Measurements from ENCODE around the gene NTM. TPM values are rescaled to one million over a fixed set of nuclear protein-coding genes. Genes with fewer than 3 reads are reported as not detected.

NTM gene
- total and polyA plus RNA-seq, 2 donors (not counting 1 experiment from before 2014, with no cell fraction given): 12.3 to 28.6 TPM

GRCh38 chr11:132245403-132246385, 875.3 kb downstream of the NTM start:
- no peaks in the 10 kb centered on the region for H4K20me1 ChIP-seq (ENCODE audit: control insufficient read depth, extremely low read depth, insufficient read depth, low read length)
- H3K27me3 ChIP-seq (ENCODE audit: control insufficient read depth, insufficient read depth, low read length): no peaks in the 10 kb centered on the region
- H3K36me3 ChIP-seq (ENCODE audit: control insufficient read depth, insufficient read depth, low read length): no peaks in the 10 kb centered on the region
- no peaks in the 10 kb centered on the region for H3K4me1 ChIP-seq (ENCODE audit: control insufficient read depth, extremely low read depth, insufficient read depth, low read length)
- no peaks in the 10 kb centered on the region for H3K9me3 ChIP-seq (ENCODE audit: control insufficient read depth, insufficient read depth, low read depth, low read length)
- no peak overlapping the region for H2AFZ ChIP-seq (ENCODE audit: low read length)
- H3K4me2 ChIP-seq (ENCODE audit: extremely low read depth, insufficient read depth, low read length): no peak overlapping the region
- no peaks in the 10 kb centered on the region for H3K79me2 ChIP-seq (ENCODE audit: control insufficient read depth, insufficient read depth, low read length)
- no peak overlapping the region for H3K9ac ChIP-seq (ENCODE audit: insufficient read depth, low read length)
- DNase-seq (ENCODE audit: low read depth in 2 of 2): no peak
- no peak overlapping the region for H3K4me3 ChIP-seq (replicated peaks in 1 of 4; ENCODE audit: control extremely low read depth in 1 of 4, insufficient read depth in 1 of 4, low read depth in 3 of 4, low read length in 4 of 4)
- TF ChIP-seq EZH2 (IDR thresholded peaks at IDR 0.05; ENCODE audit: low read length, missing control alignments): no peak
- H3K27ac ChIP-seq (ENCODE audit: insufficient read depth, low read length): no peak overlapping the region

DNA sequence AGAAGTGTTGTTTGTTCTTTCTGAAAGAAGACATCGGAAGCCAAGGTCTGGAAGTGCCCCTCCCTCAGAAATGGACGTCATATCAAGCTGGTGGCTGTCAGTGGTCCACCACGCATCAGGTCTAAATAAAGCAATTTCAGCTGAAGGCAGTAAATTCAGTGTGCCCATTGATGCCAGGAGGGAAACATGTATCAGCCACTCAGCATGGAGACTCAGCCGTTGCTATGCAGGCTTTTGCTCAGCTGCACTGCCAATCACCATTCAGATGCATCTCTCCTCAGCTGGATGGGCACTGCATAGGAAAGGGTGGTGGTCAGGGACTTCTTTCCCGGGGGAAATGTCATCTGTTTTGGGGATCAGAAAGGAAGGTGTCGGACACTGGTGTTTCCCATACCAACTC, 878.2 kb downstream of the NTM start:
- Histone ChIP-seq H3K9me3 (ENCODE audit: control insufficient read depth, insufficient read depth, low read depth, low read length) (no peaks in the 10 kb centered on the region), H3K27ac (ENCODE audit: insufficient read depth, low read length) (no peak overlapping the region), H3K4me2 (ENCODE audit: extremely low read depth, insufficient read depth, low read length) (no peak overlapping the region), H3K36me3 (ENCODE audit: control insufficient read depth, insufficient read depth, low read length) (no peaks in the 10 kb centered on the region), H3K9ac (ENCODE audit: insufficient read depth, low read length) (no peak overlapping the region), H4K20me1 (ENCODE audit: control insufficient read depth, extremely low read depth, insufficient read depth, low read length) (no peaks in the 10 kb centered on the region), H3K27me3 (ENCODE audit: control insufficient read depth, insufficient read depth, low read length) (no peaks in the 10 kb centered on the region), H3K4me3 (replicated peaks in 1 of 4; ENCODE audit: control extremely low read depth in 1 of 4, insufficient read depth in 1 of 4, low read depth in 3 of 4, low read length in 4 of 4) (no peak overlapping the region), H3K4me1 (ENCODE audit: control insufficient read depth, extremely low read depth, insufficient read depth, low read length) (no peaks in the 10 kb centered on the region), H3K79me2 (ENCODE audit: control insufficient read depth, insufficient read depth, low read length) (no peaks in the 10 kb centered on the region), H2AFZ (ENCODE audit: low read length) (no peak overlapping the region)
- no peak for TF ChIP-seq EZH2 (IDR thresholded peaks at IDR 0.05; ENCODE audit: low read length, missing control alignments)
- TF ChIP-seq, protein P1, sequence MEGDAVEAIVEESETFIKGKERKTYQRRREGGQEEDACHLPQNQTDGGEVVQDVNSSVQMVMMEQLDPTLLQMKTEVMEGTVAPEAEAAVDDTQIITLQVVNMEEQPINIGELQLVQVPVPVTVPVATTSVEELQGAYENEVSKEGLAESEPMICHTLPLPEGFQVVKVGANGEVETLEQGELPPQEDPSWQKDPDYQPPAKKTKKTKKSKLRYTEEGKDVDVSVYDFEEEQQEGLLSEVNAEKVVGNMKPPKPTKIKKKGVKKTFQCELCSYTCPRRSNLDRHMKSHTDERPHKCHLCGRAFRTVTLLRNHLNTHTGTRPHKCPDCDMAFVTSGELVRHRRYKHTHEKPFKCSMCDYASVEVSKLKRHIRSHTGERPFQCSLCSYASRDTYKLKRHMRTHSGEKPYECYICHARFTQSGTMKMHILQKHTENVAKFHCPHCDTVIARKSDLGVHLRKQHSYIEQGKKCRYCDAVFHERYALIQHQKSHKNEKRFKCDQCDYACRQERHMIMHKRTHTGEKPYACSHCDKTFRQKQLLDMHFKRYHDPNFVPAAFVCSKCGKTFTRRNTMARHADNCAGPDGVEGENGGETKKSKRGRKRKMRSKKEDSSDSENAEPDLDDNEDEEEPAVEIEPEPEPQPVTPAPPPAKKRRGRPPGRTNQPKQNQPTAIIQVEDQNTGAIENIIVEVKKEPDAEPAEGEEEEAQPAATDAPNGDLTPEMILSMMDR (conservative IDR thresholded peaks at IDR 0.05 in 1 of 2, IDR thresholded peaks at IDR 0.05 in 1 of 2; ENCODE audit: low read depth in 1 of 2, low read length in 2 of 2): no peak
- DNase-seq (ENCODE audit: low read depth in 2 of 2): no peak

DNA sequence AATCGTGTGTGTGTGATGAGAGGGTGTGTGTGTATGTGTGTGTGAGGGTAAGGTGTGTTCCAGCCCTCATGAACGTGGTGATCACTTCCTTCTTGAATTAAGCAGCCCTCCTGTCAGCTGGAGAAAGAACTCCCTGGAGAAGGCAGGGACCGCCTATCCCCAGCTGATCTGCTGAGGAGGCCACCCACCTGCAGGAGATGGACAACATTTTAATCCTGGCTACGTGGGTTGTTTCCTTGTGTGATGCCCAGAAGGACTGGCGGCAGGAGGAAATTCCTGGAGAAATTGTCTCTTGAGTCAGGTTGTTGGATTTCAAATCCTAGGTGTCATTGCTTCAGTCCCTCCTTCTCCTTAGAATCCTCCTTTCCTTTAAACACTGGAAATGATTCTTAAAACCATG, 878.8 kb downstream of the NTM start:
- H3K9me3 ChIP-seq (ENCODE audit: control insufficient read depth, insufficient read depth, low read depth, low read length): no peaks in the 10 kb centered on the region
- H4K20me1 ChIP-seq (ENCODE audit: control insufficient read depth, extremely low read depth, insufficient read depth, low read length): no peaks in the 10 kb centered on the region
- no peaks in the 10 kb centered on the region for H3K27me3 ChIP-seq (ENCODE audit: control insufficient read depth, insufficient read depth, low read length)
- no peaks in the 10 kb centered on the region for H3K4me1 ChIP-seq (ENCODE audit: control insufficient read depth, extremely low read depth, insufficient read depth, low read length)
- DNase-seq (ENCODE audit: low read depth in 2 of 2): peak in 1 of 2 donors; percentile 14
- TF ChIP-seq, protein P1 (conservative IDR thresholded peaks at IDR 0.05 in 1 of 2, IDR thresholded peaks at IDR 0.05 in 1 of 2; ENCODE audit: low read depth in 1 of 2, low read length in 2 of 2): no peak
- no peak for TF ChIP-seq EZH2 (IDR thresholded peaks at IDR 0.05; ENCODE audit: low read length, missing control alignments)
- no peak overlapping the region for H2AFZ ChIP-seq (ENCODE audit: low read length)
- no peak overlapping the region for H3K9ac ChIP-seq (ENCODE audit: insufficient read depth, low read length)
- no peak overlapping the region for H3K4me2 ChIP-seq (ENCODE audit: extremely low read depth, insufficient read depth, low read length)
- no peaks in the 10 kb centered on the region for H3K79me2 ChIP-seq (ENCODE audit: control insufficient read depth, insufficient read depth, low read length)
- no peak overlapping the region for H3K4me3 ChIP-seq (replicated peaks in 1 of 4; ENCODE audit: control extremely low read depth in 1 of 4, insufficient read depth in 1 of 4, low read depth in 3 of 4, low read length in 4 of 4)
- no peak overlapping the region for H3K27ac ChIP-seq (ENCODE audit: insufficient read depth, low read length)
- no peaks in the 10 kb centered on the region for H3K36me3 ChIP-seq (ENCODE audit: control insufficient read depth, insufficient read depth, low read length)
